GM12891 (cell line): Measurements from ENCODE around the gene NPL. TPM values are rescaled to one million over a fixed set of nuclear protein-coding genes. Genes with fewer than 3 reads are reported as not detected.

Experiments
- DNase-seq: peaks from one replicate; pipeline ENCODE4 v3.0.0; 2011; ENCODE audit warnings: low spot score; ENCODE audit not compliant: insufficient read length
- FAIRE-seq: peaks from 2 replicates; lab custom pipeline; 2011; peaks lifted over from hg19 to GRCh38; lab: Jason Lieb, UNC
- PAX5 ChIP-seq: IDR thresholded peaks from 2 replicates; pipeline ENCODE4 v1.6.1; 2011; ENCODE audit warnings: low read length, moderate library complexity, mild to moderate bottlenecking; ENCODE audit not compliant: insufficient read depth, severe bottlenecking
- POLR2A ChIP-seq: IDR thresholded peaks from 2 replicates; pipeline ENCODE4 v1.6.1; 2011; ENCODE audit warnings: low read depth, low read length, control low read depth
- POLR2AphosphoS5 ChIP-seq: IDR thresholded peaks from 2 replicates; pipeline ENCODE4 v1.6.1; 2011; ENCODE audit warnings: low read depth, low read length, control low read depth
- POU2F2 ChIP-seq: IDR thresholded peaks from 2 replicates; pipeline ENCODE4 v1.6.1; 2011; ENCODE audit warnings: low read depth, mild to moderate bottlenecking, control low read depth, low read length, moderate library complexity
- SPI1 ChIP-seq: IDR thresholded peaks from 2 replicates; pipeline ENCODE4 v1.6.1; 2011; ENCODE audit warnings: low read depth, low read length, control low read depth
- TAF1 ChIP-seq: IDR thresholded peaks from 2 replicates; pipeline ENCODE4 v1.6.1; 2011; ENCODE audit warnings: low read depth, low read length, control low read depth
- polyA plus RNA-seq: library from polyadenylated mRNA; unstranded; fragments of >200 nt; gene quantifications from one replicate; pipeline ENCODE4 v1.2.1, GENCODE V29; 2012; ENCODE audit warnings: low read depth, missing spikeins, inconsistent platforms; ENCODE audit not compliant: missing spikeins

The NPL gene, protein sequence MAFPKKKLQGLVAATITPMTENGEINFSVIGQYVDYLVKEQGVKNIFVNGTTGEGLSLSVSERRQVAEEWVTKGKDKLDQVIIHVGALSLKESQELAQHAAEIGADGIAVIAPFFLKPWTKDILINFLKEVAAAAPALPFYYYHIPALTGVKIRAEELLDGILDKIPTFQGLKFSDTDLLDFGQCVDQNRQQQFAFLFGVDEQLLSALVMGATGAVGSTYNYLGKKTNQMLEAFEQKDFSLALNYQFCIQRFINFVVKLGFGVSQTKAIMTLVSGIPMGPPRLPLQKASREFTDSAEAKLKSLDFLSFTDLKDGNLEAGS
- polyA plus RNA-seq = 7.1 TPM

DNA sequence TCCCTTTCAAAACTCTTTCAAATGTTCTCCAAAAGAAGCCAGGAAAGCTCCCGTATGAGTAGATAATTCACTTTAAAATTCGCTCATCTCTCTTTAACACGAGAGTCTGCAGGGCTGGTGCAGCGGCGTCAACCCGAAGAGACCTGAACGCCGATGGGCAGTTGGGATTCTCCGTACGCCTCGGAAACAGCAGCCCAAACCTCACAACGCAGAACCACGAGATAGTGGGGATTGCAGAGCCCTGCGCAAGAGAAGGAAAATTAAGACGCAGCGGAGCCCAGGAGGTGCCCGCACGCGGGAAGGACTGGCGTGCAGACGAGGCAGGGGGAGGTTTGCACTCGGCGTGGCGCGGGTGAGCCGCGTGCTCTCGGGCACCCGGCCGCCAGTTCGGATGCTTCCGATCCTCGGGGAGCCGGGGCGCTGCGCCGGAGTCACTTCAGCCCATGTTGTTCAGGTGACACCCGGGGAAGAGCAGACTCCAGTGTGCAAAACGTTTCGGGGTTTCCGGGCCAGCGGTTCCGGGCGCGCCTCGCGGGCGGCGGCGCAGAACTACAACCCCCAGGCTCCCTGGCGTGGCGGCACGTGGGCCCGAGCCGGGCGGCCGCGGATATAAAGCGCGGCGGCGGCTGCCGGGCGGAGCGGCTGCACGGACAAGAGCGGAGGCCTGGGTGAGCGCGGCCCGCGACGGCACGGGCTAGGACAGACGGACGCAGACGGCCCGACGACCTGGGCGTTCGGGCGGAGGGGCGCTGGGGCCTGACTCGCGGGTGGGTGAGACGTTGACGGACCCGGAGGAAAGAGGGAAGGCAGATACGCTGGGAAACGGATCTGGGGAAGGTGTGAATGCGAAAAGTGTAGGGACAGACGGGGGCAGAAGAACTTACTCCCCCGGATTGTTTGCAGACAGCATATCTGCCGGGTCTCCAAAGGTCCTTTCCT, at the start of gene NPL:
TSS of gene NPL (plus strand) at position 636 of the 939 bp plus-strand sequence. CDS start 4,599 bp downstream, outside the sequence.
- FAIRE-seq = peak; percentile 94
- DNase-seq = peak; percentile 74
- TF ChIP-seq POU2F2 (0 out of 2 replicates have a peak, but pooled peaks have one; percentile 52), TAF1 (no peak), POLR2AphosphoS5 (peak; percentile 85), PAX5 (no peak), POLR2A (peak; percentile 91), SPI1 (no peak)

DNA sequence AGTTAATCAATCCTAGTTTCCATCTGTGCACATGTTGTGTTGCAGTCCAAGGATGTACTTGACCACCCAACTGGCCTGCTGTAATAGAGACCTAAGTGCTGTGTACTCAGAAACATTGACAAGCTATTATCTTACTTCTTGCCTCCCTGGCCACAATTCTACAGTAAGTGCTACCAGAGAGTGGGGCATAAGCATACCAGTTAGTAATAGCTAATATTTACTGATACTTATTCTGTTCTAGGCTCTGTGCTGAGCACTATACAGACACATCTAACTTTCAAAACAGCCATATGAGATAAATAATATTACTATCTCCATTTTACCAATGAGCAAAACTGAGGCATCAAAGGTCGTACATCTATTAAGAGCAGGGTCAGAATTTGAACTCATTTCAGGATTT, 49.5 kb upstream of the NPL start:
- DNase-seq (no peak), FAIRE-seq (no peak)
- TF ChIP-seq POLR2AphosphoS5 (no peak), POLR2A (no peak), PAX5 (no peak), TAF1 (no peak), SPI1 (no peak), POU2F2 (no peak)

DNA sequence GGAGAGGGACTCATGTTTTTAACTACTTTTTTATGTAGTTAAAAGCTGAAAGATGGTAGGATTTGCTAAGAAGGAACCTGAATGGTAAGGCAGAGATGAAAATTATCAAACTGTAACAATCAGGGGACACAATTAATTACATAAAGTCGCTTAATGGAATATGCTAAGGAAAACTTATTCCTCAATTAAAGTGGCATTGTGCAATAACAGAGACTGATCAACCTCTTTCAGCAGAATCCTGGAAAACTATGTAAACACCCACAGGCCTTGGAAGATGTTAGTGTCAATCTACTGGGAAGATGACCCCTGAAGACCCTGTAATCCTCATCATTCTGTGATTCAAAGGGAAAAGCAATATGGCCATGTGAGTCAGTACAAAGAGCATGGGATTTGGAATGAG, 46.8 kb upstream of the NPL start:
- FAIRE-seq = no peak
- TF ChIP-seq POLR2AphosphoS5 (no peak), SPI1 (no peak), POU2F2 (no peak), TAF1 (no peak), POLR2A (no peak), PAX5 (no peak)
- no peak for DNase-seq

DNA sequence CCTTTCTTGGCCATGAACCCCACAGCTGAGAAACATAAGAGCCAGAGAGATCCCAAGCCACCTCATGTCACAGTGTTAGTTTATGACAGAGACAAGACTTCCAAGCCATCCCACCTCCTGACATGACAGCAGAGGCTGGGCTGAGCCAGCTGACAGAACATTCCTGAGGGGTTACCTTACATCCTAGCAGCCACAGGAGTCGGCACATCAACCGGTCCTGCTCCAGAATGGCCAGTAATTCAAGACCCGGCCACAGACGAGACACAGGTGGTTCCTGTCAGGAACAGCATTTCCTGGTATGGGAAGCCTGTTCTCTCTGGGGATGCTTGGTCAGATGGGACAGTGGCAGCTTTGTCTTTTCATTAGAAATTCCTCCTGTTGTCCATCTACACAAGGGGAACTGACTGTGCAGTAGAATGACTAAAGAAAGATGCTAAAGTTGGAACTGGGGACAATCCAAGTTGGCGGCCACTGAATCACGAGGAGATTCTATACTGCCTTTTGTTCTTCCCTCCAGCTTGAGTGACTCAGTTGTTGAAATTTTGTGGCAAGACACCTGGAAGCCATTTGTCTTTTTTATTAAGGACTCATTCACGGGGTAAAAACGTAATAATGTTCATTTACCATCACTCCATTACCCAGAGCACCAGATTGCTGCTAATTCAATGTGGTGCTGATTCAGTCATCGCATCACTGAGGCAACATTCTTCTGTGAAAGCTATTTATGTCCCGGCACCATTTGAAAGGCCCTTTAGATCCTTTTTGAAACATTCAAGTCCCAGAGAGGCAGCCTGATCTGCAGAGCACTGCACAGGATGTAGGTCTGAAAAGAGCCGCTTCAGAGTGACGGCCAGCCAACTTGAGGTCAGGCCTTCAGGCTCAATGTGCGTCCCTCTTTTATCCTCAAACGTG, 37.2 kb upstream of the NPL start:
- DNase-seq (no peak), FAIRE-seq (no peak)
- TF ChIP-seq POLR2A (no peak), POU2F2 (no peak), PAX5 (no peak), POLR2AphosphoS5 (no peak), SPI1 (no peak), TAF1 (no peak)

DNA sequence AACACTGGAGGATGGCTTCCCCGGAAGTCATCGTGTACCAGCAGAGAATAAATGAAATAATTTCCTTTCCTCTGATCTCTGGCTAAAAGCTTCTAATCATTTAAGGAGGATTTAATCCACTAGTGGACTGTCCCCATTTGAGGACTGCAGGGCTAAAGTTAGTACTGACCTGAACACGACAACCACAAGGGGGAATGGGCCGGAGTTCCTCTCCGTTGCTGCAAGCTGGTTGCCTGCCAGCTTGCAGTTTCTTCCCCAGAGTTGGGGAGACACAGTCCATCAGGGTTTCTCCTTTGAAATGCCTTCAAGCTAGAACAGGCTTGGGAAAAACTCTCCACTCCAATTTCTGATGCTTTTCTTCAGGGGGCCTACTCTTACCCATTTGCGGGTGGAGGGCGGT, 35.5 kb upstream of the NPL start:
- FAIRE-seq (no peak), DNase-seq (no peak)
- TF ChIP-seq PAX5 = no peak
- TF ChIP-seq SPI1 = no peak
- TF ChIP-seq POLR2A = no peak
- no peak for TF ChIP-seq POU2F2
- TF ChIP-seq POLR2AphosphoS5 = no peak
- no peak for TF ChIP-seq TAF1

DNA sequence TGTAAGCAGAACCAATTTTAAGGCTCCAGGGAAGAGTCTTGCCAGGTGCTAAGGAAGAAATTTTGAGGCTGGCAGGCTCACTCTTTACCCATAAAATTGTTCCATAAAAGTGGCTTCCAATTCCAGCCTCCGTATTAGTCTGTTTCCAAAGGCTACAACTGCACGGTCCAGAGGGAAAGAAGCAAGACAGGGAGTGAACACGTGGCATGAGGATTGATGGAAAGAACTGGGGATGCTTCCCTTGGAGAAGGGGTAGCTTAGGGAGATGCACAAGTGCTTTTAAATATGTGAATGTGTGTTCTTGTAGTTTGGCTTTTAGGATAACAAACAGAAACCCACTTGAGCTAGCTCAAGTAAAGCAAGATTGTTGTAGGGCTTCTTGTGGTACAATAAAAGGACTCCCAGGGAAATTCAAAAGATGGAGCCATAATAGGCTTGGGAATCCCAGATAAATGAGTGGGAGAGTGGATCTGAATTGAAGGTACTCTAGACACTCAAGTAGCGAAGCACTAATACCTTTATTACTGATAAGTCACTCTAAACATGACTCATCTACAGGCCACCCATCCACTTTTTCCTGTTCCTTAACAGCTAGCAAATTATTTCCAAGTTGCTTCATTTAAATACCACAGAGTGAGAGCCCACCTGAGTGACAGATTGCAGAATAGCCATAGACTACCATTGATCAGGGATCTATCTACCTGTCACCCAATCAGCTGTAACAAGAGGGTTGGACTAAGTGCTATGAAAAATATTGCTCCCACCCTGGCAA, 34.8 kb upstream of the NPL start:
- TF ChIP-seq PAX5 = no peak
- TF ChIP-seq POLR2A = no peak
- no peak for TF ChIP-seq TAF1
- no peak for TF ChIP-seq POU2F2
- TF ChIP-seq SPI1 = no peak
- no peak for TF ChIP-seq POLR2AphosphoS5
- DNase-seq (no peak), FAIRE-seq (no peak)

DNA sequence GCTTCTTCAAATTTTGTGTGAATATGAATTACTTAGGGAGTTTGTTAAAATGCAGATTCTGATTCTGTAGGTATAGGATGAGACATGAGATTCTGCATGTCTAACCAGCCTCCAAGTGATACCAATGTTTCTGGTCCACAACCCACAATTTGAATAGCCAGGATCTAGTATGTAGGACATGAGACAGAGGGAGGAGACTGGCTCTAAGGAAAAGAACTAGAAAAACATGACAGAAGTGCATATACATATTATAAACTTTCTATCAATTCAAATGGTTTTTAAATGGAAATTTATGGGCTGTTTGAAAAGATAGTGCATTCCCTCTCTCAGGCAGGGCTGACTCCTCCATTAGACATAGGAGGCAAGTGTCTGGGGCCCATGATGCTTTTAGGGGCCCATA, 33.9 kb upstream of the NPL start:
- DNase-seq = no peak
- no peak for TF ChIP-seq POU2F2
- no peak for TF ChIP-seq PAX5
- no peak for TF ChIP-seq SPI1
- no peak for TF ChIP-seq POLR2A
- TF ChIP-seq POLR2AphosphoS5 = no peak
- no peak for TF ChIP-seq TAF1
- no peak for FAIRE-seq

DNA sequence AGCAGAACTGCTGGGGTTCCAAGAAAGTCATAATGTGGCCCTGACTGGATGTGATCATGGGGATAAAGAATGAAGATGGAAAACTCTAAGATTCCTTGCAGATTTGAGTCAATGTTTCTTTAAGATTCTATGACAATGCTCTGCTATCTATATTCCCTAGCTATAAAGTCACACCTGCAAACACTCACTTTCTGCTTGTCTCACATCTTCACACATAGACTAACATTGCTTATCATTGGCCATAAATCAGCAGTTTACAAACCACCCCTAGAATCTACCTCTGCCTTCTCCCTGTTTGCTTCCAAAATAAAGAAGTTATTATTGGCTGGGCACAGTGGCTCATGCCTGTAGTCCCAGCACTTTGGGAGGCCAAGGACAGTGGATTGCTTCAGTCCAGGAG, 33.1 kb upstream of the NPL start:
- TF ChIP-seq SPI1 = no peak
- no peak for TF ChIP-seq POLR2AphosphoS5
- no peak for TF ChIP-seq POLR2A
- TF ChIP-seq PAX5 = no peak
- no peak for TF ChIP-seq TAF1
- TF ChIP-seq POU2F2 = no peak
- FAIRE-seq (no peak), DNase-seq (no peak)
